H1 (cell line): Measurements from ENCODE around the gene CCDC171. TPM values are rescaled to one million over a fixed set of nuclear protein-coding genes. Genes with fewer than 3 reads are reported as not detected.

Source experiments
- CTCF ChIA-PET: fragments of 300-600 bp; sonication (Branson Sonifier 250); formaldehyde crosslinking; loops from one replicate; lab custom pipeline; 2021; ENCODE audit not compliant: partially characterized antibody; lab: Charles Lee
- POLR2A ChIA-PET: fragments of 300-600 bp; sonication (Branson Sonifier 250); formaldehyde crosslinking; loops from one replicate; lab custom pipeline; 2021; ENCODE audit warnings: inconsistent platforms; ENCODE audit not compliant: partially characterized antibody; lab: Charles Lee
- DNase-seq, 2 experiments: peaks; one replicate each; pipeline versions ENCODE4 v3.0.0 to v3.0.0-alpha.2; 2010 to 2022; ENCODE audit warnings: low spot score in 2 of 2, low read depth in 1 of 2, mixed read lengths in 1 of 2
- FAIRE-seq: peaks from 2 replicates; lab custom pipeline; 2011; peaks lifted over from hg19 to GRCh38; lab: Jason Lieb, UNC
- H2AFZ ChIP-seq: 2 replicates; pipeline ENCODE4 v1.8.1; 2012; ENCODE audit warnings: low read length, inconsistent platforms
- H2AK5ac ChIP-seq: 2 replicates; pipeline ENCODE4 v1.6.1; 2013; ENCODE audit warnings: low read depth, low read length
- H2BK120ac ChIP-seq: replicated peaks from 2 replicates; pipeline ENCODE3; 2013; ENCODE audit warnings: low read depth, low read length, inconsistent platforms
- H2BK12ac ChIP-seq: 2 replicates; pipeline ENCODE4 v1.6.1; 2013; ENCODE audit warnings: low read depth, low read length
- H2BK15ac ChIP-seq: 2 replicates; pipeline ENCODE4 v1.6.1; 2013; ENCODE audit warnings: low read length
- H2BK20ac ChIP-seq: 2 replicates; pipeline ENCODE4 v1.6.1; 2013; ENCODE audit warnings: low read length
- H2BK5ac ChIP-seq: 2 replicates; pipeline ENCODE4 v1.6.1; 2013; ENCODE audit warnings: low read depth, low read length
- H3K14ac ChIP-seq: 2 replicates; pipeline ENCODE4 v1.6.1; 2013; ENCODE audit warnings: inconsistent platforms; ENCODE audit not compliant: insufficient read length
- H3K18ac ChIP-seq: 2 replicates; pipeline ENCODE4 v1.6.1; 2013; ENCODE audit warnings: low read length; ENCODE audit errors: extremely low read depth
- H3K23ac ChIP-seq: 2 replicates; pipeline ENCODE4 v1.6.1; 2013; ENCODE audit warnings: inconsistent platforms; ENCODE audit not compliant: insufficient read length
- H3K23me2 ChIP-seq: 2 replicates; pipeline ENCODE4 v1.6.1; 2013; ENCODE audit warnings: low read depth, low read length
- H3K27ac ChIP-seq: 2 replicates; pipeline ENCODE4 v1.6.1; 2011; ENCODE audit warnings: low read depth, low read length, inconsistent platforms
- H3K27me3 ChIP-seq, 4 experiments: replicated peaks in 1 of 4; 1 replicate in 1 of 4; 2 replicates in 3 of 4; pipeline versions ENCODE4 v1.6.1 to v1.8.1; 2011 to 2013; ENCODE audit warnings: low read length in 3 of 4, mild to moderate bottlenecking in 3 of 4, inconsistent platforms in 2 of 4, mixed read lengths in 2 of 4, moderate library complexity in 1 of 4; ENCODE audit not compliant: control insufficient read depth in 3 of 4, insufficient read depth in 3 of 4; ENCODE audit errors: extremely low read depth in 1 of 4
- H3K36me3 ChIP-seq, 4 experiments: 2 replicates each; pipeline versions ENCODE4 v1.6.1 to v1.8.1; 2011 to 2013; ENCODE audit warnings: mild to moderate bottlenecking in 4 of 4, low read length in 3 of 4, moderate library complexity in 2 of 4, control low read depth in 1 of 4, inconsistent platforms in 1 of 4; ENCODE audit not compliant: insufficient read depth in 4 of 4, control insufficient read depth in 2 of 4
- H3K4ac ChIP-seq: replicated peaks from 2 replicates; pipeline ENCODE3; 2013; ENCODE audit warnings: low read length, low read depth, mixed read lengths, inconsistent platforms; ENCODE audit not compliant: insufficient read length
- H3K4me1 ChIP-seq, 4 experiments: replicated peaks in 1 of 4; 1 replicate in 1 of 4; 2 replicates in 3 of 4; pipeline versions ENCODE4 v1.6.1 to v1.8.1; 2011 to 2013; ENCODE audit warnings: low read length in 3 of 4, inconsistent platforms in 2 of 4, mixed read lengths in 1 of 4; ENCODE audit not compliant: insufficient read depth in 4 of 4, control insufficient read depth in 3 of 4
- H3K4me2 ChIP-seq, 2 experiments: 2 replicates each; pipeline versions ENCODE4 v1.6.1 to v1.8.1; 2011 to 2013; ENCODE audit warnings: low read depth in 2 of 2, low read length in 2 of 2, control low read depth in 1 of 2, inconsistent platforms in 1 of 2, mild to moderate bottlenecking in 1 of 2; ENCODE audit not compliant: insufficient read depth in 1 of 2
- H3K4me3 ChIP-seq, 4 experiments: fragments of 200-600, 300-600 bp in 1 of 4; sonication (generic), shearing (Covaris generic), sonication (Bioruptor Twin) in 1 of 4; 2 replicates each; pipeline versions ENCODE4 v1.5.1 to v1.8.1; 2011 to 2016; ENCODE audit warnings: low read length in 4 of 4, low read depth in 3 of 4, control low read depth in 2 of 4, inconsistent platforms in 2 of 4, mild to moderate bottlenecking in 2 of 4, mixed read lengths in 1 of 4, moderate library complexity in 1 of 4; ENCODE audit not compliant: insufficient read depth in 2 of 4; ENCODE audit errors: extremely low read depth in 1 of 4
- H3K56ac ChIP-seq: replicated peaks from 2 replicates; pipeline ENCODE3; 2013; ENCODE audit warnings: low read depth, mild to moderate bottlenecking, mixed read lengths, low read length, inconsistent platforms; ENCODE audit not compliant: insufficient read length
- H3K79me1 ChIP-seq: 2 replicates; pipeline ENCODE4 v1.6.1; 2013; ENCODE audit warnings: low read depth, low read length, control low read depth
- H3K79me2 ChIP-seq, 2 experiments: 2 replicates each; pipeline versions ENCODE4 v1.6.1 to v1.8.1; 2012 to 2013; ENCODE audit warnings: low read length in 2 of 2, mild to moderate bottlenecking in 2 of 2, inconsistent platforms in 1 of 2; ENCODE audit not compliant: insufficient read depth in 2 of 2, control insufficient read depth in 1 of 2
- H3K9ac ChIP-seq, 4 experiments: replicated peaks in 1 of 4; 1 replicate in 1 of 4; 2 replicates in 3 of 4; pipeline versions ENCODE4 v1.6.1 to v1.8.1; 2011 to 2013; ENCODE audit warnings: low read depth in 3 of 4, low read length in 3 of 4, control low read depth in 2 of 4, mild to moderate bottlenecking in 2 of 4, moderate library complexity in 2 of 4, inconsistent platforms in 1 of 4; ENCODE audit errors: extremely low read depth in 1 of 4
- H3K9me3 ChIP-seq, 2 experiments: 2 replicates each; pipeline versions ENCODE4 v1.6.1 to v1.8.1; 2012 to 2013; ENCODE audit warnings: mild to moderate bottlenecking in 2 of 2, moderate library complexity in 2 of 2, control low read depth in 1 of 2, inconsistent platforms in 1 of 2, low read depth in 1 of 2, low read length in 1 of 2, mixed read lengths in 1 of 2; ENCODE audit not compliant: insufficient read depth in 2 of 2
- H4K20me1 ChIP-seq, 2 experiments: replicated peaks in 1 of 2; 2 replicates each; pipeline versions ENCODE3 to v1.8.1; 2011 to 2013; ENCODE audit warnings: inconsistent platforms in 2 of 2, low read length in 2 of 2, mild to moderate bottlenecking in 1 of 2; ENCODE audit not compliant: insufficient read depth in 2 of 2, control insufficient read depth in 1 of 2
- H4K5ac ChIP-seq: 2 replicates; pipeline ENCODE4 v1.6.1; 2013; ENCODE audit warnings: low read length, low read depth, mixed read lengths, inconsistent platforms; ENCODE audit not compliant: insufficient read length
- H4K8ac ChIP-seq: 2 replicates; pipeline ENCODE4 v1.8.0; 2013; ENCODE audit warnings: mild to moderate bottlenecking, moderate library complexity, low read length, inconsistent platforms; ENCODE audit not compliant: insufficient read depth; ENCODE audit errors: extremely low read depth
- H4K91ac ChIP-seq: replicated peaks from 2 replicates; pipeline ENCODE3; 2013; ENCODE audit warnings: low read length, mixed read lengths, inconsistent platforms; ENCODE audit not compliant: insufficient read length
- ASH2L ChIP-seq: fragments of 200-600, 300-600 bp; sonication (generic); IDR thresholded peaks from one replicate; pipeline ENCODE4 v1.7.1; 2017; ENCODE audit warnings: low read length
- CEBPB ChIP-seq: IDR thresholded peaks from 2 replicates; pipeline ENCODE4 v1.6.1; 2012; ENCODE audit warnings: low read depth, low read length
- EZH2 ChIP-seq: fragments of 200-600 bp; sonication (generic); IDR thresholded peaks from 2 replicates; pipeline ENCODE4 v1.7.1; 2012; ENCODE audit warnings: low read depth, mild to moderate bottlenecking, moderate library complexity, low read length, inconsistent platforms; ENCODE audit not compliant: severe bottlenecking
- KDM4A ChIP-seq: IDR thresholded peaks from one replicate; pipeline ENCODE4 v1.7.1; 2012; ENCODE audit warnings: low read depth, mild to moderate bottlenecking, moderate library complexity, low read length, inconsistent platforms; ENCODE audit not compliant: severe bottlenecking
- NRF1 ChIP-seq: IDR thresholded peaks from 2 replicates; pipeline ENCODE4 v1.6.1; 2011; ENCODE audit warnings: mild to moderate bottlenecking, low read depth, low read length, improper control_type of control experiment
- RNF2 ChIP-seq: fragments of 200-900, 300-1000 bp; sonication (generic); IDR thresholded peaks from 2 replicates; pipeline ENCODE4 v1.7.1; 2016; ENCODE audit warnings: borderline replicate concordance, low read depth, mild to moderate bottlenecking, antibody characterized with exemption, low read length; ENCODE audit not compliant: poor library complexity, severe bottlenecking; ENCODE audit errors: missing control alignments
- SIRT6 ChIP-seq: IDR thresholded peaks from one replicate; pipeline ENCODE4 v1.7.1; 2012; ENCODE audit warnings: low read length, inconsistent platforms
- SRF ChIP-seq: IDR thresholded peaks from 2 replicates; pipeline ENCODE4 v1.6.1; 2011; ENCODE audit warnings: mild to moderate bottlenecking, low read depth, low read length, moderate library complexity
- TCF12 ChIP-seq: IDR thresholded peaks from 2 replicates; pipeline ENCODE4 v1.6.1; 2011; ENCODE audit warnings: low read depth, mild to moderate bottlenecking, low read length
- ZNF274 ChIP-seq: IDR thresholded peaks from 2 replicates; pipeline ENCODE4 v1.7.0; 2012; ENCODE audit warnings: low read length, borderline replicate concordance; ENCODE audit errors: extremely low read depth
- WGBS, 2 experiments: shearing (Covaris generic) in 1 of 2; methylation state at CpG; one replicate each; pipeline versions ENCODE4 v1.1.6 to v1.1.7; 2013 to 2015; ENCODE audit warnings: low lambda C conversion rate in 2 of 2, mixed read lengths in 2 of 2, inconsistent platforms in 1 of 2, low coverage in 1 of 2, missing lambda C conversion rate in 1 of 2; ENCODE audit not compliant: insufficient replicate concordance in 2 of 2, insufficient coverage in 1 of 2, insufficient read length in 1 of 2; ENCODE audit errors: extremely low coverage in 1 of 2, missing lambda C conversion rate in 1 of 2; 5-methylcytosine and 5-hydroxymethylcytosine counted together
- polyA plus RNA-seq, 7 experiments: library from polyadenylated mRNA; depleted of rRNA in 3 of 7; stranded (reverse) in 5 of 7; unstranded in 2 of 7; fragments of >200 nt in 5 of 7; fragments of 200-250 nt in 2 of 7; gene quantifications; 1 replicate in 5 of 7; 2 replicates in 1 of 7; 4 replicates in 1 of 7; pipeline versions ENCODE4 v1.2.1 to v1.2.3, GENCODE V29; 2011 to 2013; ENCODE audit warnings: missing spikeins in 2 of 7, mixed read lengths in 2 of 7
- total RNA-seq: library from RNA; stranded (reverse); fragmentation: NEBNext Ultra II Directional; extraction: Animal tissue kit (Norgen Biotek cat#: 25700); gene quantifications from 2 replicates; pipeline ENCODE4 v1.2.1, GENCODE V29; 2021
- TF ChIP-seq, protein P1 (sequence below): IDR thresholded peaks from 2 replicates; pipeline ENCODE4 v1.6.1; 2012; ENCODE audit warnings: inconsistent platforms
- TF ChIP-seq, protein P2 (sequence below): IDR thresholded peaks from 2 replicates; pipeline ENCODE4 v1.6.1; 2012; ENCODE audit warnings: low read length, inconsistent platforms

The CCDC171 gene
- total and polyA plus RNA-seq, 2 of the 8 experiments (the other 6 are each of a cell fraction or from before 2014, with no cell fraction given) = 0.83 to 2.3 TPM

DNA sequence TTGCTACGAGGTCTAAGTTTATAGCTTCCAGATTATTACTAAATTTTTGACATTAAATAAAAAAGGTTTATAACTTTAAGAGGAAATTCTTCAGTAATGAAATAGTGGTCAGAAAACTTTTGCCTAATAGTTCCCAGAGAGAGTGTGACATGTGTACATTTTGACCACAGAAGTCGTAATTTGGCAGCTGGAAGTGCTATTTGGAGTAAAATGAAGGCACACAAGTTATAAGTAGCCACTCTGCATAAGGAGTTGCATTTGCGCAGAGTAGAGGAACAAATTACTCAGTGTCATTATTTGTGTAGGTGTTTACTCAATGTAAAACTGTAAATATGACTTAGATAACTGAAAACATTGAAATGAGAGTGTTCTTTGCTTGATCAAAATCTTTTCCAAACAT lies 408.4 kb downstream of the CCDC171 start:
- Histone ChIP-seq H3K14ac (no peak overlapping the region), H2BK15ac (no peak overlapping the region), H2AFZ (no peak overlapping the region), H3K79me2 (no peaks in the 10 kb centered on the region), H3K4me1 (no peaks in the 10 kb centered on the region), H3K27ac (no peak overlapping the region), H3K79me1 (no peaks in the 10 kb centered on the region), H2AK5ac (no peak overlapping the region), H3K9ac (no peak overlapping the region), H2BK120ac (no peak overlapping the region), H2BK12ac (no peak overlapping the region), H3K4ac (no peak overlapping the region), H4K8ac (no peak overlapping the region), H3K9me3 (no peaks in the 10 kb centered on the region), H3K27me3 (no peaks in the 10 kb centered on the region), H3K36me3 (no peaks in the 10 kb centered on the region), H4K20me1 (no peaks in the 10 kb centered on the region), H2BK5ac (no peak overlapping the region), H3K23me2 (no peaks in the 10 kb centered on the region), H2BK20ac (no peak overlapping the region), H3K4me3 (no peak overlapping the region), H3K4me2 (no peak overlapping the region), H3K23ac (no peak overlapping the region), H4K91ac (no peak overlapping the region), H4K5ac (no peak overlapping the region), H3K18ac (no peak overlapping the region), H3K56ac (no peak overlapping the region)
- DNase-seq (no peak), FAIRE-seq (no peak)
- 93% methylated on average over 3 of the region's 3 CpGs; no CpG with 5 or more reads in 1 of the 2 experiments for WGBS, 2 experiments
- CTCF ChIA-PET = no interaction called here
- POLR2A ChIA-PET = no interaction called here
- no peak for TF ChIP-seq KDM4A
- no peak for TF ChIP-seq SRF
- TF ChIP-seq RNF2 = no peak
- TF ChIP-seq ASH2L = no peak
- TF ChIP-seq, protein P1, sequence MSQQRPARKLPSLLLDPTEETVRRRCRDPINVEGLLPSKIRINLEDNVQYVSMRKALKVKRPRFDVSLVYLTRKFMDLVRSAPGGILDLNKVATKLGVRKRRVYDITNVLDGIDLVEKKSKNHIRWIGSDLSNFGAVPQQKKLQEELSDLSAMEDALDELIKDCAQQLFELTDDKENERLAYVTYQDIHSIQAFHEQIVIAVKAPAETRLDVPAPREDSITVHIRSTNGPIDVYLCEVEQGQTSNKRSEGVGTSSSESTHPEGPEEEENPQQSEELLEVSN = no peak
- TF ChIP-seq SIRT6 = no peak
- no peak for TF ChIP-seq ZNF274
- TF ChIP-seq CEBPB = no peak
- TF ChIP-seq, protein P2, sequence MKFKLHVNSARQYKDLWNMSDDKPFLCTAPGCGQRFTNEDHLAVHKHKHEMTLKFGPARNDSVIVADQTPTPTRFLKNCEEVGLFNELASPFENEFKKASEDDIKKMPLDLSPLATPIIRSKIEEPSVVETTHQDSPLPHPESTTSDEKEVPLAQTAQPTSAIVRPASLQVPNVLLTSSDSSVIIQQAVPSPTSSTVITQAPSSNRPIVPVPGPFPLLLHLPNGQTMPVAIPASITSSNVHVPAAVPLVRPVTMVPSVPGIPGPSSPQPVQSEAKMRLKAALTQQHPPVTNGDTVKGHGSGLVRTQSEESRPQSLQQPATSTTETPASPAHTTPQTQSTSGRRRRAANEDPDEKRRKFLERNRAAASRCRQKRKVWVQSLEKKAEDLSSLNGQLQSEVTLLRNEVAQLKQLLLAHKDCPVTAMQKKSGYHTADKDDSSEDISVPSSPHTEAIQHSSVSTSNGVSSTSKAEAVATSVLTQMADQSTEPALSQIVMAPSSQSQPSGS = no peak
- no peak for TF ChIP-seq NRF1
- TF ChIP-seq EZH2 = no peak
- TF ChIP-seq TCF12 = no peak
